ENCODE results near the gene EWSR1. TPM values are rescaled to one million over a fixed set of nuclear protein-coding genes. Genes with fewer than 3 reads are reported as not detected.

EWSR1 gene
- total RNA-seq, 1 experiment from 2014 or later, result 462 TPM

DNA sequence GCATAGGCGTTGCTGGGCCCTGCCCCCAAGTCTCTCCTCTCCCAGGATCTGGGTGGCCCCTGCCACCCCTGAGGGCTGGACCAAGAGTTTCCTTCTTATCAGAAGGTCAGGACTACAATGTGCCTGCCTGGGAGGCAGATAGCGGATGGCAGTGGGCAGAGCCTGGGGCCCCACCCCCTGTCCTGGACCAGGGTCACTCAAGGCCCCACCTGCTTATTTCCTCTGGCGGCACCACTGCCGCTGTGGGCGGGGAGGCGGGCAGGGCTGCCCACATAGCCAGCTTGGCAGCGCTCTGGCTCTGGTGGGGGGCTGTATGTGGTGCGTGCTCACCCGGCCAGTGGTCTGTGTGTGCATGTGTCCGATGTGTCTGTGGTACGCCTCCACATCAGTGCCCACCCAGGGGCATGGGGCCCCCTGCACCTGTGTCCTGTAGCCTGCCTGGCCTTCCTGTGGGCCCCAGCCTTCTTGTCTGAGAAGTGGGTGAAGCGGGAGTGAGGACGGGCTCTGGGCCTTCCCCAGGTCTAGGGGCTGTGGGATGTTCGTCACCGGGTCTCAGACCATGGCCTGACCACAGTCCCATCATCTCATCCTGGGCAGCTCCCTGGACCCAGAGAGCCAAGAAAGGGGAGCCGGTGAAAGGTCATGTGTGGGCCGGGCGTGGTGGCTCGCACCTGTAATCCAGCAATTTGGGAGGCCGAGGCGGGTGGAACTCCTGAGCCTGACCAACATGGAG lies 41.4 kb downstream of the EWSR1 start:
- no peak overlapping the region for H3K27ac ChIP-seq (ENCODE audit: insufficient read length, low read depth, low read length)
- Mint-ChIP-seq H3K9me3 (peaks cover 2 to 11% of the 10 kb centered on the region in 2 experiments; a peak in 4 of 5 replicates), H3K27ac (no peak overlapping the region), H3K4me1 (peaks cover 24 to 42% of the 10 kb centered on the region in 2 experiments), H3K4me3 (no peak overlapping the region), H3K27me3 (ENCODE audit: low read depth) (peaks cover 30% of the 10 kb centered on the region), H3K36me3 (ENCODE audit: insufficient read depth in 1 of 3, low read depth in 3 of 3) (peaks cover 0 to 5% (median 0%) of the 10 kb centered on the region in 3 experiments; a peak in 3 of 7 replicates)
- no peak overlapping the region for H4K91ac ChIP-seq (ENCODE audit: insufficient read length, low read depth, low read length)
- no peak overlapping the region for H4K8ac ChIP-seq (replicated peaks; ENCODE audit: insufficient read length, low read depth, low read length)
- no peak overlapping the region for H2BK20ac ChIP-seq (ENCODE audit: low read depth, low read length, poor library complexity, severe bottlenecking)
- no peaks in the 10 kb centered on the region for H4K20me1 ChIP-seq (ENCODE audit: control insufficient read depth, insufficient read depth, insufficient read length)
- H4K5ac ChIP-seq (ENCODE audit: insufficient read length, low read depth, low read length), result no peak overlapping the region
- TF ChIP-seq, protein P1, sequence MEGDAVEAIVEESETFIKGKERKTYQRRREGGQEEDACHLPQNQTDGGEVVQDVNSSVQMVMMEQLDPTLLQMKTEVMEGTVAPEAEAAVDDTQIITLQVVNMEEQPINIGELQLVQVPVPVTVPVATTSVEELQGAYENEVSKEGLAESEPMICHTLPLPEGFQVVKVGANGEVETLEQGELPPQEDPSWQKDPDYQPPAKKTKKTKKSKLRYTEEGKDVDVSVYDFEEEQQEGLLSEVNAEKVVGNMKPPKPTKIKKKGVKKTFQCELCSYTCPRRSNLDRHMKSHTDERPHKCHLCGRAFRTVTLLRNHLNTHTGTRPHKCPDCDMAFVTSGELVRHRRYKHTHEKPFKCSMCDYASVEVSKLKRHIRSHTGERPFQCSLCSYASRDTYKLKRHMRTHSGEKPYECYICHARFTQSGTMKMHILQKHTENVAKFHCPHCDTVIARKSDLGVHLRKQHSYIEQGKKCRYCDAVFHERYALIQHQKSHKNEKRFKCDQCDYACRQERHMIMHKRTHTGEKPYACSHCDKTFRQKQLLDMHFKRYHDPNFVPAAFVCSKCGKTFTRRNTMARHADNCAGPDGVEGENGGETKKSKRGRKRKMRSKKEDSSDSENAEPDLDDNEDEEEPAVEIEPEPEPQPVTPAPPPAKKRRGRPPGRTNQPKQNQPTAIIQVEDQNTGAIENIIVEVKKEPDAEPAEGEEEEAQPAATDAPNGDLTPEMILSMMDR (conservative IDR thresholded peaks at IDR 0.05), result no peak
- no CpG with 5 or more reads among the region's 21 CpGs for WGBS (ENCODE audit: extremely low coverage, insufficient read length, low lambda C conversion rate)
- no peaks in the 10 kb centered on the region for H3K79me1 ChIP-seq (ENCODE audit: insufficient read depth, low read depth, low read length, poor library complexity, severe bottlenecking)
- no peak overlapping the region for H2AFZ ChIP-seq (ENCODE audit: low read length)
- H3K4ac ChIP-seq (ENCODE audit: low read depth, low read length), result no peak overlapping the region
- H3K14ac ChIP-seq (ENCODE audit: insufficient read depth, low read length), result no peak overlapping the region
- no peak overlapping the region for H2BK120ac ChIP-seq (ENCODE audit: low read depth, low read length, poor library complexity, severe bottlenecking)
- H3K23me2 ChIP-seq (ENCODE audit: insufficient read length, low read depth, low read length, poor library complexity, severe bottlenecking), result peaks cover 8% of the 10 kb centered on the region
- no peak overlapping the region for H3T11ph ChIP-seq (ENCODE audit: low read length)
- H3K9ac ChIP-seq (ENCODE audit: extremely low read depth, insufficient read length, low read length), result no peak overlapping the region
- no peak for DNase-seq
- H3K9me3 ChIP-seq (ENCODE audit: control insufficient read depth, low read depth, low read length), result no peaks in the 10 kb centered on the region
- no peak overlapping the region for H2BK5ac ChIP-seq (ENCODE audit: insufficient read length, low read length)
- H3K56ac ChIP-seq (ENCODE audit: insufficient read length, low read depth, low read length), result no peak overlapping the region
- H2BK12ac ChIP-seq (ENCODE audit: insufficient read length, low read depth, low read length), result no peak overlapping the region
- H3K23ac ChIP-seq (ENCODE audit: insufficient read length, low read depth, low read length), result no peak overlapping the region
- no peaks in the 10 kb centered on the region for H3K4me1 ChIP-seq (ENCODE audit: insufficient read depth, low read length)
- no peaks in the 10 kb centered on the region for H3K79me2 ChIP-seq (ENCODE audit: insufficient read depth, low read length)
- H2BK15ac ChIP-seq (ENCODE audit: low read depth, low read length), result no peak overlapping the region
- H2AK5ac ChIP-seq (ENCODE audit: insufficient read length, low read length), result no peak overlapping the region
- peaks cover 11% of the 10 kb centered on the region for H3K27me3 ChIP-seq (ENCODE audit: insufficient read depth, low read length)
- no peak overlapping the region for H3K18ac ChIP-seq (ENCODE audit: insufficient read length, low read depth, low read length)
- no peak overlapping the region for H3K4me2 ChIP-seq (ENCODE audit: insufficient read depth, insufficient read length, low read length)
